ENCODE data around the gene VSTM1. TPM values are rescaled to one million over a fixed set of nuclear protein-coding genes. Genes with fewer than 3 reads are reported as not detected.

Gene VSTM1
- total RNA-seq, 1 experiment from 2014 or later, result not detected

GRCh38 chr19:54023191-54023590 lies 40.5 kb downstream of the VSTM1 start:
- no peak overlapping the region for H3K27ac ChIP-seq (ENCODE audit: insufficient read length, low read depth, low read length)
- no CpG with 5 or more reads among the region's 3 CpGs for WGBS (ENCODE audit: extremely low coverage, insufficient read length, low lambda C conversion rate)
- no peak overlapping the region for H2BK12ac ChIP-seq (ENCODE audit: insufficient read length, low read depth, low read length)
- H3K79me1 ChIP-seq (ENCODE audit: insufficient read depth, low read depth, low read length, poor library complexity, severe bottlenecking), result no peaks in the 10 kb centered on the region
- no peak overlapping the region for H3K56ac ChIP-seq (ENCODE audit: insufficient read length, low read depth, low read length)
- H3K4me2 ChIP-seq (ENCODE audit: insufficient read depth, insufficient read length, low read length), result no peak overlapping the region
- H2AFZ ChIP-seq (ENCODE audit: low read length), result no peak overlapping the region
- H3K18ac ChIP-seq (ENCODE audit: insufficient read length, low read depth, low read length), result no peak overlapping the region
- no peak overlapping the region for H2AK5ac ChIP-seq (ENCODE audit: insufficient read length, low read length)
- H3K23me2 ChIP-seq (ENCODE audit: insufficient read length, low read depth, low read length, poor library complexity, severe bottlenecking), result no peaks in the 10 kb centered on the region
- Mint-ChIP-seq H3K27me3 (ENCODE audit: low read depth) (peaks cover 12% of the 10 kb centered on the region), H3K9me3 (peaks cover 2 to 5% of the 10 kb centered on the region in 2 experiments; a peak in 3 of 5 replicates), H3K4me1 (peaks cover 11 to 12% of the 10 kb centered on the region in 2 experiments), H3K36me3 (ENCODE audit: insufficient read depth in 1 of 3, low read depth in 3 of 3) (peaks cover 0 to 3% (median 2%) of the 10 kb centered on the region in 3 experiments; a peak in 1 of 7 replicates), H3K4me3 (no peak overlapping the region), H3K27ac (no peak overlapping the region)
- no peak overlapping the region for H2BK5ac ChIP-seq (ENCODE audit: insufficient read length, low read length)
- H3K9me3 ChIP-seq (ENCODE audit: control insufficient read depth, low read depth, low read length), result no peaks in the 10 kb centered on the region
- H3T11ph ChIP-seq (ENCODE audit: low read length), result no peak overlapping the region
- no peak overlapping the region for H4K5ac ChIP-seq (ENCODE audit: insufficient read length, low read depth, low read length)
- no peak overlapping the region for H2BK20ac ChIP-seq (ENCODE audit: low read depth, low read length, poor library complexity, severe bottlenecking)
- H4K20me1 ChIP-seq (ENCODE audit: control insufficient read depth, insufficient read depth, insufficient read length), result no peaks in the 10 kb centered on the region
- H3K4me1 ChIP-seq (ENCODE audit: insufficient read depth, low read length), result no peaks in the 10 kb centered on the region
- no peak overlapping the region for H3K4ac ChIP-seq (ENCODE audit: low read depth, low read length)
- H3K79me2 ChIP-seq (ENCODE audit: insufficient read depth, low read length), result no peaks in the 10 kb centered on the region
- TF ChIP-seq CTCF (conservative IDR thresholded peaks at IDR 0.05), result no peak
- H4K91ac ChIP-seq (ENCODE audit: insufficient read length, low read depth, low read length), result no peak overlapping the region
- no peak overlapping the region for H3K9ac ChIP-seq (ENCODE audit: extremely low read depth, insufficient read length, low read length)
- no peak overlapping the region for H3K14ac ChIP-seq (ENCODE audit: insufficient read depth, low read length)
- no peak overlapping the region for H3K23ac ChIP-seq (ENCODE audit: insufficient read length, low read depth, low read length)
- H2BK120ac ChIP-seq (ENCODE audit: low read depth, low read length, poor library complexity, severe bottlenecking), result no peak overlapping the region
- DNase-seq, result no peak
- H4K8ac ChIP-seq (replicated peaks; ENCODE audit: insufficient read length, low read depth, low read length), result no peak overlapping the region
- H3K27me3 ChIP-seq (ENCODE audit: insufficient read depth, low read length), result no peaks in the 10 kb centered on the region
- H2BK15ac ChIP-seq (ENCODE audit: low read depth, low read length), result no peak overlapping the region
